ENCODE data around the gene CARS2. TPM values are rescaled to one million over a fixed set of nuclear protein-coding genes. Genes with fewer than 3 reads are reported as not detected.
A peak's percentile ranks its signal among the peaks of the same experiment; 100 is the strongest.

The CARS2 gene
- polyA plus RNA-seq, 3 donors from 2014 or later: 40.8 to 54.5 (median 40.8) TPM

GRCh38 chr13:110597041-110597689 lies 108.8 kb downstream of the CARS2 start:
- Mint-ChIP-seq H3K27ac (no peak overlapping the region), H3K36me3 (no peaks in the 10 kb centered on the region), H3K9me3 (no peaks in the 10 kb centered on the region), H3K27me3 (ENCODE audit: low read depth in 3 of 3) (peaks cover 0 to 7% (median 2%) of the 10 kb centered on the region in 3 donors), H3K4me3 (no peak overlapping the region), H3K4me1 (no peaks in the 10 kb centered on the region)
- no peak for DNase-seq

GRCh38 chr13:110593430-110594130 lies 112.3 kb downstream of the CARS2 start:
- Mint-ChIP-seq H3K4me3 (no peak overlapping the region), H3K9me3 (no peaks in the 10 kb centered on the region), H3K27ac (no peak overlapping the region), H3K4me1 (no peaks in the 10 kb centered on the region), H3K36me3 (no peaks in the 10 kb centered on the region), H3K27me3 (ENCODE audit: low read depth in 3 of 3) (peaks cover 0 to 2% (median 0%) of the 10 kb centered on the region in 3 donors)
- peak in 2 of 3 donors; percentile 9 to 25 for DNase-seq

- DNase-seq: no peak
- H3K27me3 Mint-ChIP-seq (ENCODE audit: low read depth in 3 of 3): peaks cover 0 to 2% (median 0%) of the 10 kb centered on the region in 3 donors
- no peak overlapping the region for H3K4me3 Mint-ChIP-seq
- H3K9me3 Mint-ChIP-seq: no peaks in the 10 kb centered on the region
- H3K4me1 Mint-ChIP-seq: no peaks in the 10 kb centered on the region
- no peak overlapping the region for H3K27ac Mint-ChIP-seq
- no peaks in the 10 kb centered on the region for H3K36me3 Mint-ChIP-seq
Observed at GRCh38 chr13:110592665-110593064, 113.3 kb downstream of the CARS2 start.

Other genes starting within 250 kb of the CARS2 start
- 1 to 10 TPM in 1 of 3 donors, under 1 TPM in 2; 0.39 to 2.7 (median 0.52) TPM for gene RAB20, start 144.4 kb downstream of the CARS2 start, polyA plus RNA-seq
- gene NAXD, start 90.6 kb downstream of the CARS2 start, polyA plus RNA-seq: 10 to 100 TPM in 1 of 3 donors, 1 to 10 TPM in 2; 4.4 to 13.4 (median 7.7) TPM
- 10 to 100 TPM; 12.6 to 20.1 (median 17.6) TPM for gene ING1, start 7.6 kb upstream of the CARS2 start, polyA plus RNA-seq
- gene ANKRD10, start 209.0 kb upstream of the CARS2 start, polyA plus RNA-seq: 10 to 100 TPM; 59.5 to 96.9 (median 83.2) TPM